ENCODE measurements around the gene RTBDN.
A peak's percentile ranks its signal among the peaks of the same experiment; 100 is the strongest.
"Not testable (repeated sequence)": the region's sequence is repeated elsewhere in the genome, so short reads cannot be mapped to it uniquely, and the experiment has no call there.

The RTBDN gene

GRCh38 chr19:12802267-12803106, 31.9 kb downstream of the RTBDN start:
- DNase-seq (ENCODE audit: low spot score): peak; percentile 61
- in situ Hi-C loops (cut with MboI; ENCODE audit: low pct_unique_long_range_greater_than_20kb, low sequenced_read_pairs, unreplicated experiment): no loop called here
- no peak for TF ChIP-seq CTCF (IDR thresholded peaks at IDR 0.05; ENCODE audit: extremely low read depth, insufficient read depth, missing control alignments)

DNA sequence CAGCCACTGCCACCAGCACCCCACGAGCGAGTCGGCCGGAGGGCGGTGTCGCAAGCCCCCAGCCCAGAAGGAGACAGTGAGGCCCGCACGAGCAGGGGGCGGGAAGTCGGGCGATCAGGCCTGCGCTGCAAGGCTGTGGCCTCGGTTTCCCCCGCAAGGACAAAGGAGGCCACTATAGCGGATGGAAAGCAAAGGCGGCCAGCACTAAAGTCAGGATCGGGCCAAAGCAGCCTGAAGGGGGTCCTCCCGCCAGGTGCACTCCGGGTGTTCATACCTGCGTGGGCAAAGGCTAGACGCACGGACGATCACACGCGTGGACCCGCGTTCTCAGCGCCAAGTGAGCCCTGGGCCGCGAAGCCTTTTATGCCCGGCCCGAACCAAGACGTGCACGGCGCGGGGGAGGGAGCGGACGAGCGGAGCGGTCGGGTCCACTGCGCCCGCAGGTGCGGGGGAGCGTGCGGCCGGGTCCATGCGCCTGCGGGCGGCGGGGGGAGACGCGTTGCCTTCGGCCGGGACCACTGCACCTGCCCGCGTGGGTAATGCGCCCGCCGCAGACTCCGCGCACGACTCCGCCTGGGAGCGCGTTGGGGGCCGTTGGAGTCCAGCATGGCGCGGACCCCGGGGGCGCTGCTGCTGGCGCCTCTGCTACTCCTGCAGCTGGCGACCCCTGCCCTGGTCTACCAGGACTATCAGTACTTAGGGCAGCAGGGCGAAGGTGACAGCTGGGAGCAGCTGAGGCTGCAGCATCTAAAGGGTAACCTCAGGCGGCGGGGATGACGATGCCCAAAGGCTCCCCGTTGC, 32.7 kb downstream of the RTBDN start, which contains the start of the genes PRDX2 and THSD8:
TSS of gene PRDX2 (minus strand) at position 335 of the 801 bp plus-strand sequence. CDS start 539 bp downstream, outside the sequence.
TSS of gene THSD8 (plus strand) at position 604 of the 801 bp plus-strand sequence. CDS start at position 607, 3 bp downstream.
- in situ Hi-C loops (cut with MboI; ENCODE audit: low pct_unique_long_range_greater_than_20kb, low sequenced_read_pairs, unreplicated experiment): no loop called here
- TF ChIP-seq CTCF (IDR thresholded peaks at IDR 0.05; ENCODE audit: extremely low read depth, insufficient read depth, missing control alignments): no peak
- DNase-seq (ENCODE audit: low spot score): peak; percentile 85

DNA sequence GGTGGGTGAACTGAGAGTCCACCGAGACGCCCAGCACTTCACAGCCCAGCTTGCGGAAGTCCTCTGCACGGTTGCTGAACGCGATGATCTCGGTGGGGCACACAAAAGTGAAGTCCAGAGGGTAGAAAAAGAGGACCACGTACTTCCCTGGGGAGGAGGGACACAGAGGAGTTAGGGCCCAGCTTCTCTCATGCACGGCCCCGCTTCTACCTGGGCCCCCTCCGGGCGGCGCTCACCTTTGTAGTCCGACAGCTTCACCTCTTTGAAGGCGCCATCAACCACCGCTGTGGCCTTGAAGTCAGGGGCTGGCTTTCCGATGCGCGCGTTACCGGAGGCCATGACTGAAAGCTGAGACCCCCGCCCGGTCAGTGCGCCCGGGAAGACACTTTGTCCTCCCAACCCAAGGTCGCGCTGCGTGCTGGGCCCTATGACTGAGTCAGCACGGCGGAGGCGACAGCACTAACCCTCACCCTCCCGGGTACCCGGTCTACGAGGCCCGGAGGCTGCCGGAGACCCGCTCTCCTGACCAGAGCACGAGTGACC, 33.4 kb downstream of the RTBDN start:
- TF ChIP-seq CTCF (IDR thresholded peaks at IDR 0.05; ENCODE audit: extremely low read depth, insufficient read depth, missing control alignments): no peak
- DNase-seq (ENCODE audit: low spot score): peak; percentile 15
- in situ Hi-C loops (cut with MboI; ENCODE audit: low pct_unique_long_range_greater_than_20kb, low sequenced_read_pairs, unreplicated experiment): no loop called here

GRCh38 chr19:12800466-12800770, 34.0 kb downstream of the RTBDN start:
- peak; percentile 8 for DNase-seq (ENCODE audit: low spot score)
- in situ Hi-C loops (cut with MboI; ENCODE audit: low pct_unique_long_range_greater_than_20kb, low sequenced_read_pairs, unreplicated experiment): no loop called here
- no peak for TF ChIP-seq CTCF (IDR thresholded peaks at IDR 0.05; ENCODE audit: extremely low read depth, insufficient read depth, missing control alignments)

DNA sequence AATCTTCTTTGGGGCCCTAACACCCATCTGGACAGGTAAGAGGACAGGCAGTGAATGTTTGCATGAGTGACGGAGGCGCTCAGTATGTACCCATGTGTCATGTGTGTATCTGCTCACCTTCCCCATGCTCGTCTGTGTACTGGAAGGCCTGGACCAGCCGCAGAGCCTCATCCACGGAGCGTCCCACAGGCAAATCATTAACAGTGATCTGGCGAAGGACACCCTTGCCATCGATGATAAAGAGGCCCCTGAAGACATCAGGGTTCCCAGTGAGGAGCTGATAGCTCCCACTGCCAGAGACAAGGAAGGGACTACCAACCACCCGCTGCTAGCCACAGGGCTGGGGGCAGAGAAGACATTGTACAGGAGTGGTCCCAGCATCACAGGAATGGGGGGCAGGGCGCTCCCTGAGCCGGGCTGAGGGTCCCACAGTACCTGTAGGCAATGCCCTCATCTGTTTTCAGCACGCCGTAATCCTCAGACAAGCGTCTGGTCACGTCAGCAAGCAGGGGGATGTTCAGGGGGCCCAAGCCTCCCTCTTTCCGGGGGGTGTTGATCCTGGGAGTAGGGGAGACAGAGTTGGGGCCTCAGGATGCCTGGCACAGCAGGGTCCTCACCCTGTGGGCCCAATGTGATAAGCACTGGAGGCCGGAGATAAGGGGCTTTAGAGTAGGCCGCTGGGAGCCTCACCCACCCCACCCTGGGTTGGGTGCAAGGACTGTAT, 34.5 kb downstream of the RTBDN start:
- TF ChIP-seq CTCF (IDR thresholded peaks at IDR 0.05; ENCODE audit: extremely low read depth, insufficient read depth, missing control alignments): no peak
- DNase-seq (ENCODE audit: low spot score): no peak
- in situ Hi-C loops (cut with MboI; ENCODE audit: low pct_unique_long_range_greater_than_20kb, low sequenced_read_pairs, unreplicated experiment): no loop called here

DNA sequence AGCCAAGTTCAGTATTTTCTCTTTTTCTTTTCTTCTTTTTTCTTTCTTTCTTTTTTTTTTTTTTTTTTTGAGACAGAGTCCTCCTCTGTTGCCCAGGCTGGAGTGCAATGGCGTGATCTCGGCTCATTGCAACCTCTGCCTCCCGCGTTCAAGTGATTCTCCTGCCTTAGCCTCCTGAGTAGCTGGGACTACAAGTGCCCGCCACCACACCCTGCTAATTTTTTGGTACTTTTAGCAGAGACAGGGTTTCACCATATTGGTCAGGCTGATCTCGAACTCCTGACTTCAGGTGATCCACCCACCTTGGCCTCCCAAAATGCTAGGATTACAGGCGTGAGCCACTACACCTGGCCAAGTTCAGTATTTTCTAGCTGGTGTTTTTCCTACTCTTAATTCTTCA, 36.8 kb downstream of the RTBDN start:
- DNase-seq (ENCODE audit: low spot score); in situ Hi-C loops (cut with MboI; ENCODE audit: low pct_unique_long_range_greater_than_20kb, low sequenced_read_pairs, unreplicated experiment): not testable (repeated sequence)
